ENCODE results near the gene ATP2C2.
"Not testable (repeated sequence)": the region's sequence is repeated elsewhere in the genome, so short reads cannot be mapped to it uniquely, and the experiment has no call there.

Gene ATP2C2

GRCh38 chr16:84391151-84392030 lies 23.1 kb downstream of the ATP2C2 start:
- no peak for DNase-seq (ENCODE audit: low read depth, low spot score)
- no peak overlapping the region for H3K27ac ChIP-seq

GRCh38 chr16:84392031-84392360 lies 23.7 kb downstream of the ATP2C2 start:
- no peak overlapping the region for H3K27ac ChIP-seq
- no peak for DNase-seq (ENCODE audit: low read depth, low spot score)

- not testable (repeated sequence) for DNase-seq (ENCODE audit: low read depth, low spot score)
- peak overlapping the region; percentile 28 for H3K27ac ChIP-seq
Measured at GRCh38 chr16:84396082-84396481, 27.7 kb downstream of the ATP2C2 start.

GRCh38 chr16:84396537-84397008 lies 28.2 kb downstream of the ATP2C2 start:
- DNase-seq (ENCODE audit: low read depth, low spot score) = peak; percentile 66

GRCh38 chr16:84397090-84397489 lies 28.8 kb downstream of the ATP2C2 start:
- peak overlapping the region; percentile 28 for H3K27ac ChIP-seq
- no peak for DNase-seq (ENCODE audit: low read depth, low spot score)

More at GRCh38 chr16:84396537-84397008, 28.2 kb downstream of the ATP2C2 start:
- H3K27ac ChIP-seq = peak overlapping the region; percentile 28

GRCh38 chr16:84398701-84399100 lies 30.4 kb downstream of the ATP2C2 start:
- H3K27ac ChIP-seq = no peak overlapping the region
- DNase-seq (ENCODE audit: low read depth, low spot score) = no peak

- H3K27ac ChIP-seq; DNase-seq (ENCODE audit: low read depth, low spot score): not testable (repeated sequence)
Measured at GRCh38 chr16:84399912-84400311, 31.6 kb downstream of the ATP2C2 start.

- H3K27ac ChIP-seq; DNase-seq (ENCODE audit: low read depth, low spot score): not testable (repeated sequence)
Measured at GRCh38 chr16:84403435-84403834, 35.1 kb downstream of the ATP2C2 start.

GRCh38 chr16:84404324-84404723 lies 36.0 kb downstream of the ATP2C2 start:
- H3K27ac ChIP-seq = no peak overlapping the region
- no peak for DNase-seq (ENCODE audit: low read depth, low spot score)

GRCh38 chr16:84404936-84405639 lies 36.8 kb downstream of the ATP2C2 start:
- DNase-seq (ENCODE audit: low read depth, low spot score) = no peak

GRCh38 chr16:84406006-84406963 lies 37.9 kb downstream of the ATP2C2 start:
- H3K27ac ChIP-seq = no peak overlapping the region
- DNase-seq (ENCODE audit: low read depth, low spot score) = no peak

More at GRCh38 chr16:84404936-84405639, 36.8 kb downstream of the ATP2C2 start:
- no peak overlapping the region for H3K27ac ChIP-seq

- DNase-seq (ENCODE audit: low read depth, low spot score) = no peak
- no peak overlapping the region for H3K27ac ChIP-seq
Measured at GRCh38 chr16:84407588-84408313, 39.4 kb downstream of the ATP2C2 start.

- no peak for DNase-seq (ENCODE audit: low read depth, low spot score)
- H3K27ac ChIP-seq = no peak overlapping the region
Measured at GRCh38 chr16:84408314-84408690, 40.0 kb downstream of the ATP2C2 start.

GRCh38 chr16:84408856-84409255 lies 40.5 kb downstream of the ATP2C2 start:
- H3K27ac ChIP-seq = no peak overlapping the region
- no peak for DNase-seq (ENCODE audit: low read depth, low spot score)

- no peak for DNase-seq (ENCODE audit: low read depth, low spot score)
- no peak overlapping the region for H3K27ac ChIP-seq
Measured at GRCh38 chr16:84410361-84411138, 42.2 kb downstream of the ATP2C2 start.

GRCh38 chr16:84411768-84412167 lies 43.4 kb downstream of the ATP2C2 start:
- H3K27ac ChIP-seq = no peak overlapping the region
- DNase-seq (ENCODE audit: low read depth, low spot score) = no peak

- no peak overlapping the region for H3K27ac ChIP-seq
Measured at GRCh38 chr16:84412262-84412661, 43.9 kb downstream of the ATP2C2 start.

GRCh38 chr16:84413244-84414004 lies 45.1 kb downstream of the ATP2C2 start:
- no peak for DNase-seq (ENCODE audit: low read depth, low spot score)
- H3K27ac ChIP-seq = no peak overlapping the region

More at GRCh38 chr16:84412262-84412661, 43.9 kb downstream of the ATP2C2 start:
- no peak for DNase-seq (ENCODE audit: low read depth, low spot score)

Measured in epithelial cell of prostate (primary cell).